ENCODE results near the gene NSD1. TPM values are rescaled to one million over a fixed set of nuclear protein-coding genes. Genes with fewer than 3 reads are reported as not detected.

The NSD1 gene
- total RNA-seq, 1 experiment from 2014 or later, result 58.8 TPM

DNA sequence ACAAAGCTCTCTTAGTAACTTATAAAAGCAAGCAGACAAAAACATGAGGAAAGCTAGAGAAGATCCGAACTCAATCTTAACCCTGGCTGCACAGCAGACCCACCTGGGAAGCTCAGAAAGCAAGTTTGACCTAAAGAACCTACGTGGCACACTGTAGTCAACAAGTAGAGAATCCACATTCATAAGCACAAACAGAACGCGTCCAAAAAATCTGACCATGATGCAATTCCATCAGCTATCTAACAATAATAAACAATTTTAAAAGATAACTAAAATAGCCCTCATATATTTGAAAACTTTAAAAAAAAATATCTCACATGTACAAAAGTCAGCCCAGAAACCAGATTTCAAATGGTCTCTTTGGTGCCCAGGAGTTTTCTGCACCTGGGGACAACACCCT is 213.2 kb downstream of the NSD1 start (continued):
- TF ChIP-seq POLR2A (IDR thresholded peaks at IDR 0.05; ENCODE audit: borderline replicate concordance, extremely low read depth, insufficient read depth, insufficient read length) (no peak), CBX3 (IDR thresholded peaks at IDR 0.05; ENCODE audit: low read depth) (no peak), SIN3A (IDR thresholded peaks at IDR 0.05; ENCODE audit: low read depth) (no peak), ELF1 (IDR thresholded peaks at IDR 0.05; ENCODE audit: borderline replicate concordance, low read depth) (no peak), ZNF274 (IDR thresholded peaks at IDR 0.05; ENCODE audit: low read depth, low read length) (no peak), RAD21 (IDR thresholded peaks at IDR 0.05; ENCODE audit: low read depth) (no peak), ZFX (IDR thresholded peaks at IDR 0.05) (no peak), POLR2AphosphoS5 (IDR thresholded peaks at IDR 0.05; ENCODE audit: low read depth, low read length) (no peak), EGR1 (IDR thresholded peaks at IDR 0.05; ENCODE audit: low read depth) (no peak), EZH2 (IDR thresholded peaks at IDR 0.05) (no peak), TCF7L2 (IDR thresholded peaks at IDR 0.05; ENCODE audit: borderline replicate concordance, extremely low read depth, insufficient read depth, insufficient read length) (no peak)
- TF ChIP-seq, protein P1, sequence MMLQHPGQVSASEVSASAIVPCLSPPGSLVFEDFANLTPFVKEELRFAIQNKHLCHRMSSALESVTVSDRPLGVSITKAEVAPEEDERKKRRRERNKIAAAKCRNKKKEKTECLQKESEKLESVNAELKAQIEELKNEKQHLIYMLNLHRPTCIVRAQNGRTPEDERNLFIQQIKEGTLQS (IDR thresholded peaks at IDR 0.05), result no peak
- TF ChIP-seq, protein P2, sequence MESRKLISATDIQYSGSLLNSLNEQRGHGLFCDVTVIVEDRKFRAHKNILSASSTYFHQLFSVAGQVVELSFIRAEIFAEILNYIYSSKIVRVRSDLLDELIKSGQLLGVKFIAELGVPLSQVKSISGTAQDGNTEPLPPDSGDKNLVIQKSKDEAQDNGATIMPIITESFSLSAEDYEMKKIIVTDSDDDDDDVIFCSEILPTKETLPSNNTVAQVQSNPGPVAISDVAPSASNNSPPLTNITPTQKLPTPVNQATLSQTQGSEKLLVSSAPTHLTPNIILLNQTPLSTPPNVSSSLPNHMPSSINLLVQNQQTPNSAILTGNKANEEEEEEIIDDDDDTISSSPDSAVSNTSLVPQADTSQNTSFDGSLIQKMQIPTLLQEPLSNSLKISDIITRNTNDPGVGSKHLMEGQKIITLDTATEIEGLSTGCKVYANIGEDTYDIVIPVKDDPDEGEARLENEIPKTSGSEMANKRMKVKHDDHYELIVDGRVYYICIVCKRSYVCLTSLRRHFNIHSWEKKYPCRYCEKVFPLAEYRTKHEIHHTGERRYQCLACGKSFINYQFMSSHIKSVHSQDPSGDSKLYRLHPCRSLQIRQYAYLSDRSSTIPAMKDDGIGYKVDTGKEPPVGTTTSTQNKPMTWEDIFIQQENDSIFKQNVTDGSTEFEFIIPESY (IDR thresholded peaks at IDR 0.05; ENCODE audit: extremely low read depth, insufficient replicate concordance, low read length), result no peak

DNA sequence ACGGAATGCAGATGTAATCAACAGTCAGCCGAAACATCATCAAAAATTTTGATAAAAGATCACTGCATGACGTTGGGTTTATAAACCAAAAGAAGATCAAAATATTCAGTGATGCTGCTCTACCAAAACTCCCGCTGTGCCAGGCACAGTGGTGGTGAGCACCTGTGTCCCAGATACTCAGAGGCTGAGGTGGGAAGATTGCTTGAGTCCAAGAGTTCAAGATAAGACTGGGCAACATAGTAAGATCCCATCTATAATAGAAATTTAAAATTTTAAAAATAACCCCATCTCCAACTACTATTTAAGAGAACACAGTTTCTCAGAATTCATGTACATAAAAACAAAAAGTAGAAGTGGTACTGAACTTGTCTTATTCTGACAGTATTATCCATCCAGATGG is 214.1 kb downstream of the NSD1 start:
- ATAC-seq (no peak), DNase-seq (ENCODE audit: low read depth, low spot score) (no peak)
- Histone ChIP-seq H2AFZ (ENCODE audit: low read depth, low read length, poor library complexity, severe bottlenecking) (no peak overlapping the region), H3K36me3 (ENCODE audit: control insufficient read depth in 1 of 2, insufficient read depth in 2 of 2, low read length in 2 of 2) (peaks cover 8 to 11% of the 10 kb centered on the region in 2 experiments; a peak in 3 of 4 replicates), H3K9ac (ENCODE audit: low read length) (no peak overlapping the region), H3K4me1 (ENCODE audit: control insufficient read depth in 1 of 2, insufficient read depth in 2 of 2, low read length in 2 of 2) (peaks cover 14 to 16% of the 10 kb centered on the region in 2 experiments), H3K9me3 (ENCODE audit: control insufficient read depth in 1 of 2, insufficient read depth in 1 of 2, low read depth in 1 of 2, low read length in 2 of 2) (no peaks in the 10 kb centered on the region), H4K20me1 (ENCODE audit: insufficient read depth) (peaks cover 3% of the 10 kb centered on the region; the same call in 1 of the 2 replicates), H3K4me3 (replicated peaks in 1 of 2; ENCODE audit: low read depth in 1 of 2, low read length in 2 of 2) (no peak overlapping the region), H3K27me3 (ENCODE audit: insufficient read depth, low read length) (no peaks in the 10 kb centered on the region), H3K79me2 (ENCODE audit: insufficient read depth, low read length) (peaks cover 82% of the 10 kb centered on the region), H3K27ac (ENCODE audit: low read depth, low read length) (no peak overlapping the region), H3K4me2 (ENCODE audit: low read length) (no peak overlapping the region), H3K9me2 (ENCODE audit: insufficient read depth) (no peaks in the 10 kb centered on the region)
- intact Hi-C loops (cut with micrococcal nuclease), result no loop called here
- BruUV-seq (replicated peaks), result no TSS peak
- POLR2A ChIA-PET, result no interaction called here
- CTCF ChIA-PET, result interaction anchor here (1.9 kb wide), 1 partner anchor 23 kb away, joined by 6 read pairs; no protein-coding TSS in a partner anchor
- RAD21 ChIA-PET (ENCODE audit: low non-redundant PET in 1 of 2, low total read pairs in 2 of 2, uncharacterized antibody in 2 of 2, unreplicated experiment in 2 of 2), result no interaction called here
- TF ChIP-seq, protein P3, sequence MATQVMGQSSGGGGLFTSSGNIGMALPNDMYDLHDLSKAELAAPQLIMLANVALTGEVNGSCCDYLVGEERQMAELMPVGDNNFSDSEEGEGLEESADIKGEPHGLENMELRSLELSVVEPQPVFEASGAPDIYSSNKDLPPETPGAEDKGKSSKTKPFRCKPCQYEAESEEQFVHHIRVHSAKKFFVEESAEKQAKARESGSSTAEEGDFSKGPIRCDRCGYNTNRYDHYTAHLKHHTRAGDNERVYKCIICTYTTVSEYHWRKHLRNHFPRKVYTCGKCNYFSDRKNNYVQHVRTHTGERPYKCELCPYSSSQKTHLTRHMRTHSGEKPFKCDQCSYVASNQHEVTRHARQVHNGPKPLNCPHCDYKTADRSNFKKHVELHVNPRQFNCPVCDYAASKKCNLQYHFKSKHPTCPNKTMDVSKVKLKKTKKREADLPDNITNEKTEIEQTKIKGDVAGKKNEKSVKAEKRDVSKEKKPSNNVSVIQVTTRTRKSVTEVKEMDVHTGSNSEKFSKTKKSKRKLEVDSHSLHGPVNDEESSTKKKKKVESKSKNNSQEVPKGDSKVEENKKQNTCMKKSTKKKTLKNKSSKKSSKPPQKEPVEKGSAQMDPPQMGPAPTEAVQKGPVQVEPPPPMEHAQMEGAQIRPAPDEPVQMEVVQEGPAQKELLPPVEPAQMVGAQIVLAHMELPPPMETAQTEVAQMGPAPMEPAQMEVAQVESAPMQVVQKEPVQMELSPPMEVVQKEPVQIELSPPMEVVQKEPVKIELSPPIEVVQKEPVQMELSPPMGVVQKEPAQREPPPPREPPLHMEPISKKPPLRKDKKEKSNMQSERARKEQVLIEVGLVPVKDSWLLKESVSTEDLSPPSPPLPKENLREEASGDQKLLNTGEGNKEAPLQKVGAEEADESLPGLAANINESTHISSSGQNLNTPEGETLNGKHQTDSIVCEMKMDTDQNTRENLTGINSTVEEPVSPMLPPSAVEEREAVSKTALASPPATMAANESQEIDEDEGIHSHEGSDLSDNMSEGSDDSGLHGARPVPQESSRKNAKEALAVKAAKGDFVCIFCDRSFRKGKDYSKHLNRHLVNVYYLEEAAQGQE (IDR thresholded peaks at IDR 0.05; ENCODE audit: low read depth), result no peak
- no peak for TF ChIP-seq EZH2phosphoT487 (IDR thresholded peaks at IDR 0.05; ENCODE audit: borderline replicate concordance)
- TF ChIP-seq ZNF274 (IDR thresholded peaks at IDR 0.05; ENCODE audit: low read depth, low read length), result no peak
- no peak for TF ChIP-seq POLR2AphosphoS5 (IDR thresholded peaks at IDR 0.05; ENCODE audit: low read depth, low read length)
- no peak for TF ChIP-seq SRF (IDR thresholded peaks at IDR 0.05; ENCODE audit: low read depth)
- TF ChIP-seq EGR1 (IDR thresholded peaks at IDR 0.05; ENCODE audit: low read depth), result no peak
- no peak for TF ChIP-seq SP1 (IDR thresholded peaks at IDR 0.05; ENCODE audit: low read depth)
- no peak for TF ChIP-seq ZFX (IDR thresholded peaks at IDR 0.05)
- TF ChIP-seq, protein P4, sequence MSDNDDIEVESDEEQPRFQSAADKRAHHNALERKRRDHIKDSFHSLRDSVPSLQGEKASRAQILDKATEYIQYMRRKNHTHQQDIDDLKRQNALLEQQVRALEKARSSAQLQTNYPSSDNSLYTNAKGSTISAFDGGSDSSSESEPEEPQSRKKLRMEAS (IDR thresholded peaks at IDR 0.05), result no peak
- TF ChIP-seq, protein P5, sequence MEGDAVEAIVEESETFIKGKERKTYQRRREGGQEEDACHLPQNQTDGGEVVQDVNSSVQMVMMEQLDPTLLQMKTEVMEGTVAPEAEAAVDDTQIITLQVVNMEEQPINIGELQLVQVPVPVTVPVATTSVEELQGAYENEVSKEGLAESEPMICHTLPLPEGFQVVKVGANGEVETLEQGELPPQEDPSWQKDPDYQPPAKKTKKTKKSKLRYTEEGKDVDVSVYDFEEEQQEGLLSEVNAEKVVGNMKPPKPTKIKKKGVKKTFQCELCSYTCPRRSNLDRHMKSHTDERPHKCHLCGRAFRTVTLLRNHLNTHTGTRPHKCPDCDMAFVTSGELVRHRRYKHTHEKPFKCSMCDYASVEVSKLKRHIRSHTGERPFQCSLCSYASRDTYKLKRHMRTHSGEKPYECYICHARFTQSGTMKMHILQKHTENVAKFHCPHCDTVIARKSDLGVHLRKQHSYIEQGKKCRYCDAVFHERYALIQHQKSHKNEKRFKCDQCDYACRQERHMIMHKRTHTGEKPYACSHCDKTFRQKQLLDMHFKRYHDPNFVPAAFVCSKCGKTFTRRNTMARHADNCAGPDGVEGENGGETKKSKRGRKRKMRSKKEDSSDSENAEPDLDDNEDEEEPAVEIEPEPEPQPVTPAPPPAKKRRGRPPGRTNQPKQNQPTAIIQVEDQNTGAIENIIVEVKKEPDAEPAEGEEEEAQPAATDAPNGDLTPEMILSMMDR (IDR thresholded peaks at IDR 0.05 in 2 of 3, conservative IDR thresholded peaks at IDR 0.05 in 1 of 3; ENCODE audit: borderline replicate concordance in 1 of 3, insufficient read depth in 1 of 3, low read depth in 2 of 3, low read length in 2 of 3), result no peak

Measured in HCT116 (cell line).